ENCODE measurements around the gene HAND2.

DNA sequence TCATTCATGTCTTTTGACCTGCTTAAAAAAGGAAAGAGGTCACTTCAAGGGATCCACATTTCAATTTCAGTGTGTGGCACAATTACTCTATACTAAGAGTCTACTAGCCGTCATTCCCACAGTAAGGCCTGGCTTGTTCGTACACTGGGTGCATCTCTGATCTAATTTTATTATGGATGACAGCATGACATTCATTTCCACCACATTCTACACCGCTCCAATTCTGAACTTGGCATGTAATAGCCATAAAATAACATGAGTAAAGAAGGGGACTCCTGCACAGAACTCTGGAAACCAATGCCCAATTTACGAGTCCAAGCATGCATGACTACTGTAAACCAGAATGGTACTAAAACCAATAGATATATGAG lies 51.1 kb downstream of the HAND2 start:
- TF ChIP-seq, protein P1, sequence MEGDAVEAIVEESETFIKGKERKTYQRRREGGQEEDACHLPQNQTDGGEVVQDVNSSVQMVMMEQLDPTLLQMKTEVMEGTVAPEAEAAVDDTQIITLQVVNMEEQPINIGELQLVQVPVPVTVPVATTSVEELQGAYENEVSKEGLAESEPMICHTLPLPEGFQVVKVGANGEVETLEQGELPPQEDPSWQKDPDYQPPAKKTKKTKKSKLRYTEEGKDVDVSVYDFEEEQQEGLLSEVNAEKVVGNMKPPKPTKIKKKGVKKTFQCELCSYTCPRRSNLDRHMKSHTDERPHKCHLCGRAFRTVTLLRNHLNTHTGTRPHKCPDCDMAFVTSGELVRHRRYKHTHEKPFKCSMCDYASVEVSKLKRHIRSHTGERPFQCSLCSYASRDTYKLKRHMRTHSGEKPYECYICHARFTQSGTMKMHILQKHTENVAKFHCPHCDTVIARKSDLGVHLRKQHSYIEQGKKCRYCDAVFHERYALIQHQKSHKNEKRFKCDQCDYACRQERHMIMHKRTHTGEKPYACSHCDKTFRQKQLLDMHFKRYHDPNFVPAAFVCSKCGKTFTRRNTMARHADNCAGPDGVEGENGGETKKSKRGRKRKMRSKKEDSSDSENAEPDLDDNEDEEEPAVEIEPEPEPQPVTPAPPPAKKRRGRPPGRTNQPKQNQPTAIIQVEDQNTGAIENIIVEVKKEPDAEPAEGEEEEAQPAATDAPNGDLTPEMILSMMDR (IDR thresholded peaks at IDR 0.05): no peak
- no peak for TF ChIP-seq POLR2A (IDR thresholded peaks at IDR 0.05)

Data from body of pancreas (tissue), 4 donors.